ENCODE data around the gene NDST3.

The NDST3 gene

DNA sequence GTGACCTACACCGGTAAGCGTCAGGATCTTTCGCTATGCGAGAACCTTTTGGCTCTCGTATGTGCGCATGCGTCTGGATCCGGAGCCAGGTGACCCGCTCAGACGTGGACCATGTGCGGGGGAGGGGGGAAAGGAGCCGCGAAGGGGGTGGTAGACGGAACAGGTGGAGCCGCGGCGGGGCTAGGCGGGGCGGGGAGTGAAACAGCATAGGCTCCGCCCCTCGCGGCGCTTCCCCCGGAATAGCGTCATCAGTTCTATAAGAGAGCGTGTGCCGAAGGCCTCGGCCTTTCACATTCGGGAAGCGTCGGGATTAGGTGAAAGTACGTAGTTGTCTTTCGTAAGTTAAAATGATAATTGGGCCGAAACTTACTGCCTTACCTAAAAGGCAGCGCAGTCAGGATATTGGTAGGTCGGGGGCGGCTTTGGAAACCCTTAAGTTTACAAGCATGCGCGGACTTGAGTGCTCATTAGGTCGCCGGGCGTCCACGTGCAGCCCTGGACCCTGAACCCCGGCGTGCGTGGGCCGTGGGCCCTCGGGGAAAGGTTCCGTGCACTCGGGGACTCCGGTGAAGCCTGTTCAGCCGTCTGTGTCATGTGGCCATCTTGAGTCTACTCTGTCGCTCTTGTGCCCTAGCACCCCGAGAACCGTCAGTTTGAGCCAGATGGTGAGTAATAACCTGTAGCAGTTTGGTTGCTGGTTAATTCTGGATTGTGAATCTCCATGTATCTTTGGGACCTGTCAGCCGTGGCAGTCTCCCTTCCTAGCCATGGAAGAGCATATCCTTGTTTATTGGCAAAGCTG, 244.4 kb downstream of the NDST3 start:
- TF ChIP-seq, protein P1, sequence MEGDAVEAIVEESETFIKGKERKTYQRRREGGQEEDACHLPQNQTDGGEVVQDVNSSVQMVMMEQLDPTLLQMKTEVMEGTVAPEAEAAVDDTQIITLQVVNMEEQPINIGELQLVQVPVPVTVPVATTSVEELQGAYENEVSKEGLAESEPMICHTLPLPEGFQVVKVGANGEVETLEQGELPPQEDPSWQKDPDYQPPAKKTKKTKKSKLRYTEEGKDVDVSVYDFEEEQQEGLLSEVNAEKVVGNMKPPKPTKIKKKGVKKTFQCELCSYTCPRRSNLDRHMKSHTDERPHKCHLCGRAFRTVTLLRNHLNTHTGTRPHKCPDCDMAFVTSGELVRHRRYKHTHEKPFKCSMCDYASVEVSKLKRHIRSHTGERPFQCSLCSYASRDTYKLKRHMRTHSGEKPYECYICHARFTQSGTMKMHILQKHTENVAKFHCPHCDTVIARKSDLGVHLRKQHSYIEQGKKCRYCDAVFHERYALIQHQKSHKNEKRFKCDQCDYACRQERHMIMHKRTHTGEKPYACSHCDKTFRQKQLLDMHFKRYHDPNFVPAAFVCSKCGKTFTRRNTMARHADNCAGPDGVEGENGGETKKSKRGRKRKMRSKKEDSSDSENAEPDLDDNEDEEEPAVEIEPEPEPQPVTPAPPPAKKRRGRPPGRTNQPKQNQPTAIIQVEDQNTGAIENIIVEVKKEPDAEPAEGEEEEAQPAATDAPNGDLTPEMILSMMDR (IDR thresholded peaks at IDR 0.05; ENCODE audit: low read depth, low read length) = no peak
- DNase-seq (ENCODE audit: low read depth in 2 of 2) = peak; percentile 92 to 94
- peak overlapping the region; percentile 79 to 80 for H3K4me3 ChIP-seq (replicated peaks in 1 of 2; ENCODE audit: low read depth in 2 of 2, low read length in 2 of 2)

DNA sequence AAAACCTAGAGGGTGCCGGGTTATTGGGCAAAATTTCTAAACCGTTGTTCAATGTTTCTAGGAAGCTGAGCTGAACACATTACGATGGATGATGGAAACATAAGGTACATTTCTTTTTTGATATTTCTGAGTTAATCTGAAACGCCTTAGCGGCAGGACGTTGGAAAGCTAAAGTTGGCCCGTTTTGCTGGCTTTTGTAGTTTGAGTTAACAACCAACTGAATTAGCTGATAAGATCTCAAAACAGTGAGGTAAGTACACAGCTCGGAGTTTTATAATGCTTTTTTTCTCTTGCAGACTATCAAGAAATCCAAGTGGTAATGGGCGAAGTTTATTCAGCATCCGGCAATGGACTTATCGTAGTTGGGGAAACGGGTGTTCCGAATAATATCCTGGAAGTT, 245.0 kb downstream of the NDST3 start:
- TF ChIP-seq, protein P1 (IDR thresholded peaks at IDR 0.05; ENCODE audit: low read depth, low read length) = no peak
- DNase-seq (ENCODE audit: low read depth in 2 of 2) = peak in 1 of 2 donors; percentile 5
- peak overlapping the region; percentile 79 to 80 for H3K4me3 ChIP-seq (replicated peaks in 1 of 2; ENCODE audit: low read depth in 2 of 2, low read length in 2 of 2)

DNA sequence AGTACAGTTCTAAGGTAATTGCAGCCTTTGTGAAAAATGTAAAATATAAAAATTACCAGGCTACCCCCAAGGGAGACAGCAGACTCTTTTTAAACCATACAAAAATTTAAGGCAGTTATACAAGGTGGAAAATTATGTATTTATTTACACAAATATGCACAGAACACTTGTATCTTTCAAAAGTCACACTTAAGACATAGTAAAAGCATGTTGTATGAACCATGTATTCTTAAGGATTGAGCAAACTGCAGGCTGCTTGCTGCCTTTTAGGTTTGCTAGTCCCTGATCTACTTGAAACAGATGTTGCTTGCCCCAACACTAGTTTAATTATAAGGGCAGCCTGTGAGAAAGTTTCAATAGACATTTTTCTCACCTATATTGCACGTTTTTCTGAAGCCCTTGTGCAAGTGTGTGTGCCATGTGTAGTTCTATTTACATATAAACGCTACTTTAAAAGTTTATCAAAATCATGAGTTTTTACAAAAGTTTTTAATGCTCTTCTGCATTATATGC, 245.7 kb downstream of the NDST3 start:
- peak in 1 of 2 donors; percentile 5 for DNase-seq (ENCODE audit: low read depth in 2 of 2)
- TF ChIP-seq, protein P1 (IDR thresholded peaks at IDR 0.05; ENCODE audit: low read depth, low read length) = no peak
- H3K4me3 ChIP-seq (replicated peaks in 1 of 2; ENCODE audit: low read depth in 2 of 2, low read length in 2 of 2) = peak overlapping the region; percentile 79 to 80

- peak; percentile 72 to 87 for DNase-seq (ENCODE audit: low read depth in 2 of 2)
- H3K4me3 ChIP-seq (replicated peaks in 1 of 2; ENCODE audit: low read depth in 2 of 2, low read length in 2 of 2) = peak overlapping the region in 1 of 2 donors; percentile 79
- TF ChIP-seq, protein P1 (IDR thresholded peaks at IDR 0.05; ENCODE audit: low read depth, low read length) = peak; percentile 63
These were observed 246.4 kb downstream of the NDST3 start for GRCh38 chr4:118280501-118281218.

DNA sequence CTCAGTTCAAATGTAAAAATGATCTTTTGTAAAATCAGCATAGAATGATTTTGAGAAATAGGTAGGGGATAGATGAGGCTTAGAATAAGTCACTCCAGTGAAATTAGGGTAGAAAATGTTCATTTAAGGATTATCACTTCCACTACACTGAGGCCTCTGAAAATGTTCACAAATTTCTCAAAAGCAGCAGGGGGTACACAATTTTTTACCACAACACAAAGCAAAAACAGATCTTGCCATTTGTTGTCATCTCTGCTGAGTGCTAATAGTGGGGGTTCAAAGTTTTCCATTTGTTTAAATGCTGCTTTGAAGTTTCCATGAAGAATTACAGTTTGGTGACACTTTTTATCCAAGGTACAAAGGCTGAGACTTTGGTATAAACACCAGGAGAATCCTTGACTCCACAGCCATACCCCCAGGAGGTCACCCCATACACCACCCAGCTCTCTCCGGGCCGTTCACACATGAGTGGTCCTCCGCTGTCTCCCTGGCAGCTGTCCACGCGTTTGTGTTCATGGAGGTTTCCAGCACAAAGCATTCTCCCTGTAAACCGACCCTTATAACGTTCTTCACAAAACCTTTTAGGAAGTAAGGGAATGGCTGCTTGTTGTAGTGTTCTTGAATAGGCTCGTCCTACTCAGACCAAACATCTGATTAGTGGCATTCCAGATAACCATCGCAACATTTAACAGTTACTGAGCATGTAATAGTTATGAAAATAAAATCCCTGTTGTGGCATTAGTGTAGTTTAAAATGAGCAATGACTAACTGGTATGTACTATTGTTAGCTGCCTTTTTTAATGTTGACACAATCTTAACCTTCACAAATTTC, 247.5 kb downstream of the NDST3 start:
- TF ChIP-seq, protein P1 (IDR thresholded peaks at IDR 0.05; ENCODE audit: low read depth, low read length) = no peak
- no peak overlapping the region for H3K4me3 ChIP-seq (replicated peaks in 1 of 2; ENCODE audit: low read depth in 2 of 2, low read length in 2 of 2)
- DNase-seq (ENCODE audit: low read depth in 2 of 2) = peak; percentile 29 to 52

- H3K4me3 ChIP-seq (replicated peaks in 1 of 2; ENCODE audit: low read depth in 2 of 2, low read length in 2 of 2) = no peak overlapping the region
- TF ChIP-seq, protein P1 (IDR thresholded peaks at IDR 0.05; ENCODE audit: low read depth, low read length) = no peak
- DNase-seq (ENCODE audit: low read depth in 2 of 2) = peak; percentile 39 to 73
These were observed 248.4 kb downstream of the NDST3 start for GRCh38 chr4:118282692-118283091.

Measured in cardiac fibroblast (primary cell).